ENCODE measurements around the gene KCNK18. TPM values are rescaled to one million over a fixed set of nuclear protein-coding genes. Genes with fewer than 3 reads are reported as not detected.
"Not testable (repeated sequence)": the region's sequence is repeated elsewhere in the genome, so short reads cannot be mapped to it uniquely, and the experiment has no call there.

Gene KCNK18
- total RNA-seq, 1 donor from 2014 or later, result not detected

DNA sequence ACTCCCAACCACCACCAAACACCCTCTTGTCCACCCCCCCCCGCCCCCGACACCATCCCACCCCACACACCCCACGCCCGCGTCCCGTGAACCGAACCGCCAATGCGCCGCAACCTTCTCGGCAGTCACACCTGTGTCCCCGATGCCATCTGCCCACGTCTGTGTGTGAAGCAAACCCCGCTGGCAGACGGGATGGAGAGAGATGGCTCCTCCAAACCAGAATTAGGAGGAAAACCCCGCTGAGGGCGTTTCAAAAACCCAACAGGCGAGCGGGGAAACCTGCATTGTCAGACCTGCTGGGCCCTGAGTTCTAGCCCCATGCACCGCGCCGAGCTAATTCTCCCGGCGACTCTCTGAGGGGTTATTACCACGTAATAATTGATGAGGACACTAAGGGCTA is 28.6 kb upstream of the KCNK18 start:
- DNase-seq (ENCODE audit: low spot score) (no peak), ATAC-seq (no peak)
- intact Hi-C loops (cut with DNase I), result no loop called here

DNA sequence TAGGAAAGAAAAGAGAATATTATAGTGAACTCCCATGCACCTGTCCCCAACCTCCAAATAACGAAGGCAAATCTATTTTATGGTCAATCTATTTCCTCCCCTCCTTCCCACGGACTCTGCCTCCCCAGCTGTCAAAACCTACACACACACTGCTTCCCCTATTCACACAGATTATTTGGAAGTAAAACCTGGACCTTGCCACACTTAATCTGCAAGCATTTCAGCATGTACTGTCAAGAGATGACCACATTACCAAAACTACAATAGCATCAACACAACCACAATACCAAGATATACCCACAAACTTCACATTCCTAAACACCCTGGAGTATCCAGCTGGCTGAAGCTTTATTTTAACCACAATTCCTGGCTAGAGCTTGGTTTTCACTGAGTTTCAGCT is 27.8 kb upstream of the KCNK18 start:
- intact Hi-C loops (cut with DNase I), result no loop called here
- DNase-seq (ENCODE audit: low spot score) (no peak), ATAC-seq (no peak)

DNA sequence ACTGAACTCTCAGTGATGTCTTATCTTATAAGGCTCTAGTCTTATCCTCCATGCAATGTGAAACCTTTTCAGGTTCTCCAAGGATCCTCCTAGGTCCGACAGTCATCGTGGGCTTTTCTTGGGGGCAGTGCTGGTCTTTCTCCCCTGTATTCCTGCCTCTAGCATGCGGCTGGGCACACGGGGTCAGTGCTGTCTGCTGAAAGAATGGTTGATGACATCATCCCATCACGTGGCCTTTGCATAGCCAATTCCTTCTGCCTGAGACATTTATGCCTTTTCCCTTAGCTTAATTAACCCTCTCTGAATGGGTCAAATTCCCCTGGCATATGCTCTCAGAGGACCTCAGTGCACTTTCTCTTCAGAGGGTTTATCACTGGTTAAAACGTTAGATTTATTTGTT is 27.0 kb upstream of the KCNK18 start:
- intact Hi-C loops (cut with DNase I), result loop anchor here (5.0 kb wide), 1 partner anchor 373 kb away; no protein-coding TSS in a partner anchor
- DNase-seq (ENCODE audit: low spot score) (no peak), ATAC-seq (no peak)

DNA sequence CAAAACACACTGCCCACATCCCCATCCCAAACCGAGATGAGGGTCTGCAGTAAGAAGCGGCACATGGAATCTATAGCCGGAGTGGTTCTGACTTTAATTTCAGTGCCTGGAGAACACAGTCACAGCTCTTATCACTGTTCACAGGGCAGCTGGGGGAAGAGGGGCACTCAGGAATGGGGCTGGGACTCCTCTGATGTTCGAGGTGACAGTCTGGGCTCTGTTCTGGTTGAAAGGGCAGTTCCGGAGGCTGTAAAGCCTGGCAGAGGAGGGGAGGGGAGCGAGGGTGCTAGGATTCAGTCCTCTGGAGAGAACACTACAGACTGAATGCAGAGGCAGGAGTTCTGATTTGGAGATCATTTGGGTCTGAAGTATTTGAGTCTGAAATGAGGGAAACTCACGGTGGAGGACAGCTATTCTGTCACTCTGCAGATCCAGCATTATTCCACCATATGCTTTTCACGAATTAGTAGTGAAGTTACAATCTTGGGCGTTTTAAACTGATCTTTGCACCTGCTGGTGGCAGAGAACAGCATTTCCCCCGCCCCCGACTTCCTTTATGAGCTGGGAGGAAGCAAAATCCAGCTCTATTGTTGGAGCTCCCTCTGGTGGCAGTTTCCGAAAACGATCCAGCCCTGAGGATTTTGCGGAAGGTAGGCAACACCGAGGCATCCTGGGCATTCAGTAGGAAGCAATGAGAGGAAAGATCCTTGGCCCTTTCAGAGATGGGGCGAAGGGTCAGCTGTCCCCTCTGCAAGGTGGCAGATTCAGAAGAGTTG is 22.7 kb upstream of the KCNK18 start:
- intact Hi-C loops (cut with DNase I), result loop anchor here (5.0 kb wide), 1 partner anchor 377 kb away; no protein-coding TSS in a partner anchor
- peak; percentile 88 for DNase-seq (ENCODE audit: low spot score)

DNA sequence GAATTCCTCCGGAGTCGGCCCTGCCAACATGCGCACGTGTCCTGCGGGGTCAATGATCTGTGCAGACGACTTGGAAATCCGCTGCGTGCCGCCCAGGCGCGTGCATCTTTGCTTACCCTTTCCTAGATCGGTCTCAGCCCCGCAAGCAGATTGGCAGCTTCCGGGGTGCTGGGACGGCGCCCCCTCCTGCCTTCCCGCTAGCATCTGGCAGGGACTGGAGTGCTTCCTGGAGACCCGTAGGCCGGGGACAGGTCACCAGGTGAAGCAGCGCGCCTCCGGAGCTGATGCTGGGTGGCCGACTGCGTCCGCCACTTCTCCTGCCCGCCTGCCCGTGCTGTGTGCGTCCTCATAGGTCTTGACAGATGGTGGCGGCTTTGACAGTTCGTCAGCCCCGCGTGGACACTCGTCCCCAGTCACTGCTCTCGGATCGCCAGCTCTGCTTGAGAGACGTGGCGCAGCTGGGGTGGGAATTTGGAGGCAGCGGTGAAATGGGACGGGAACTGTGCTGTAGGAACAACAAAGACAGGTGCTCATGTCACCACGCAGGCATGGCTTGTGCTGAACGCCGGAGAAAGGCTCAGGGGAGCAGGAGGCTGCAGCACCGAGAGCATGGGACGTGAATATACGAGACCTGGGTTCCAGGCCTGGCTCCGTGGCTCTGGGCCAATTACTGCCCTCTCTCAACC is 21.9 kb upstream of the KCNK18 start:
- intact Hi-C loops (cut with DNase I), result no loop called here
- ATAC-seq, result peak; percentile 60
- peak; percentile 62 for DNase-seq (ENCODE audit: low spot score)

More for the DNA sequence above, 22.7 kb upstream of the KCNK18 start:
- peak; percentile 89 for ATAC-seq

DNA sequence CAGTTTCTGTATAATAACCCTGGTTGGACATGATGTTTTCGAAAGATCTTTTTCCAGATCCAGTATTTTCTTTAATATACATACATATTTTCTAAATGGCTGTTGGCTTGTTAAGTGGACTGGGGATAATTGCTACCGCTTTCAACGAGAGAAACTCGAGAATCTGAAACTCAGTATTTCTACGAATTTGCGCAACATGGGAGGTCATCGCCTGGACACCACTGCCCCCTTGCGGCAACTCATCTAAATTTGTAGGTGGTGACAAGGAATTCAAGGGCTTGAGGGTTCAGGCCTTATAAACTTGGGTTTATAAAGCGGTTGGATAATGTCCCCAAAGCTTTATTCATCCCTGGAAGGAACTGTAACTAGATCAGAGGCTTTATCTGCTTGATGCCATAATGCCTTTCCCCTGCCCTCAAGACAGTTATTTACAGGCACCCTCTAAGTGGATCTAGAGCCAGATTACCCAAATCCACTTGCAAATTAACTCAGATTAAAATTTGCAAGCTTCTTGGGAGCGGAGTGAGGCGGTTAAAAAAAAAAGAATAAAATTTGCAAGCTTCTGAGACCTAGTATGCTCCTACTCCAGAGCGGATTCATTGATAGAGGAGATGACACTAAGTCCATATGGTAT is 21.3 kb upstream of the KCNK18 start:
- intact Hi-C loops (cut with DNase I), result no loop called here
- DNase-seq (ENCODE audit: low spot score), result peak; percentile 91
- ATAC-seq, result peak; percentile 75

DNA sequence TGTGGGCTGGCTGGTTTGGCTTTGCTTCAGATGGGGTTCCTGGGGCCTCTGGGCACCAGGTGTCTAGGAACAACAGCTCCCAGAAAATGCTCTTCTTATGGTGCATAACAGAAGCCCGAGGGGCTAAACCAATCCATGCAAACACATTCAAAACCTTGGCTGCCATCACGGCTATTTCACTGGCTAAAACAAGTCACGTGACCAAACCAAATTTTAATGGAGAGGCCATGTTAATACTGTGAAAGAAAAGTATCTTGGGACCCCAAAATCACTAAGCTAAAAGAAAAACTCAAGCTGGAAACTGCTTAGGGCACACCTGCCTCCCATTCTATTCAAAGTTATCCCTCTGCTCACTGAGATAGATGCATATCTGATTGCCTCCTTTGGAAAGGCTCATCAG is 19.1 kb upstream of the KCNK18 start:
- no peak for DNase-seq (ENCODE audit: low spot score)
- no peak for ATAC-seq
- intact Hi-C loops (cut with DNase I), result no loop called here

DNA sequence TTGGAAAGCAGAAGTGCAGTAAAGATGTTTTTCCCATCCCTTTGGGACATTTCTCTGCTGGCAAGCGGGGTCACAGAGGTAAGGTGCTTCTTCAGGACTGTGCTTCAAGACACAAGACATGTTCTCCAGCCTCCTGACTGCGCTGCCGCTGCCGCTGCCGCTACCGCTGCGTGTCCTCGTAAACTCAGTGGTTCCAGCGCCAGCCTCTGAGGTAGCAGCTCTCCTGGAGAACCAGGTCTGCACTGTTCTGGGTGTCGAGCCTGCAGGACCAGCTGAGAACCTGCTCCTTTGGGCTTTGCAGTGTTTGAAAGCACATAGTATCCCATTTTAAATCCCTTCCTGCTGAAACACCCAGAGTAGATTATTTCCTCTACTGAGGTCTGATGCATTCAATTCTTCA is 13.0 kb upstream of the KCNK18 start:
- DNase-seq (ENCODE audit: low spot score), result no peak
- intact Hi-C loops (cut with DNase I), result no loop called here
- ATAC-seq, result no peak

DNA sequence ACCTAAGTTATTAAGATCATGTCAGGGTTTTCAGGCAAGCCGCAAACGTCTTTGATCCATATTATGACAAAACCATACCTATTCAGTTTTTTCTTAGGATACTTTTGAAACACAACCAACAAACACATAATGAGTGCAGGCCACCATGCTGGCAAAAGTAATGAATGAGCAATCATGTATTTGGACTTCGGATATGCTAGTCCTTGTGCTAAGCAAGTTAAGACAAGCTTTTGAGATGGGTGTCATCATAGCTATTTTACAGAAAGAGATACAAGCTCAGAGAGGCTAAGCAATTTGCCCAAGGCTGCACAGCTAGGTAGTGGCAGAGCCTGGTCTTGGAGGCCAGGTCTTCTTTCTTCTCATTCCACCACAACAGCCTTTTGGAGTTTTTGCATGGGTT is 12.5 kb upstream of the KCNK18 start:
- ATAC-seq, result no peak
- intact Hi-C loops (cut with DNase I), result no loop called here
- DNase-seq (ENCODE audit: low spot score), result no peak

DNA sequence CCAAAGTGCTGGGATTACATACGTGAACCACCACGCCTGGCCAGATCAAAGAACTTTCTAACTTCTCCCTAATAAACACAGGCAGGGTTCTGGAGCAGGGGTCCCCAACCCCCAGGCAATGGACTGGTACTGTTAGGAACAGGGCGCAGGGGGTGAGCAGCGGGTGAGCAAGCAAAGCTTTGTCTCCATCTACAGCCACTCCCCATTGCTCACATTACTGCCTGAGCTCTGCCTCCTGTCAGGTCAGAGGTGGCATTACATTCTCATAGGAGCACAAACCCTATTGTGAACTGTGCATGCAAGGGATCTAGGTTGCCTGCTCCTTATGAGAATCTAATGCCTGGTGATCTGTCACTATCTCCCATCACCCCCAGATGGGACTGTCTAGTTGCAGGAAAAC is 11.5 kb upstream of the KCNK18 start:
- ATAC-seq; DNase-seq (ENCODE audit: low spot score); intact Hi-C loops (cut with DNase I): not testable (repeated sequence)

DNA sequence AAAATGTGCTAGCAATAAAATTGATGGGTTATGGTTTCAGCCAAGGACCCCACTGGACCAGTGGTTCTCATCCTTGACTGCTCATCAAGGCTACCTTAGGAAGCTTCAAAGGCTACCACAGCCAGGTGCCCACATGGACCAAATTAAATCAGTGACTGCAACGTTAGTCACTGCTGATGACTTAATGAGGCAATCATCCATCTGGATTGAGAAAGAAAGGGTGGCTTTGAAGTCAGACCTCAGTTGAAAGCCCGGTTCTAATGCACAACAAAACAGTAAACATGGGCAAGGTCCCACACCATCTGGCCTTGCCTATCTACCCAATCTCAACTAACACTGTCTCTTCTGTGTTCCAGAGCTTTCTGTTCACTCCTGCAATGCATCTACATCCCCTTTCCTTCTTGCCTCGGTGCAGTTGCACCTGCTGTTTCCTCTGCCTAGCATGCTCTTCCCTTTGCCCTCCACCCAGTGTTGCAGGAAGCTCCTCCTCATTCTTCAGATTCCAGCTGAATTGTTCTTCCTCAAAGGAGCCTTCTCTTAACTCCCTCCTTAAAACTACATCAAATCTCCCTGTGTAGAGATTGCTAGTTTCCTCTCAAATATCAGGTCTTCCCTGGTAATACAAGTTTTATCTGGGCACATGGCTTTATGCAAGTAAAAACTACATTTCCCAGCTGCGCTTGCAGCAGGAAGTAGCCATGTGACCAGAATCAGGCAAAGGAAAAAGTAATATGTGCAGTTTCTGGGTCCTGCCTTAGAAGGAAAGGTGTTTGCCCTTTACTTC is 10.3 kb upstream of the KCNK18 start:
- ATAC-seq, result no peak
- DNase-seq (ENCODE audit: low spot score), result no peak

DNA sequence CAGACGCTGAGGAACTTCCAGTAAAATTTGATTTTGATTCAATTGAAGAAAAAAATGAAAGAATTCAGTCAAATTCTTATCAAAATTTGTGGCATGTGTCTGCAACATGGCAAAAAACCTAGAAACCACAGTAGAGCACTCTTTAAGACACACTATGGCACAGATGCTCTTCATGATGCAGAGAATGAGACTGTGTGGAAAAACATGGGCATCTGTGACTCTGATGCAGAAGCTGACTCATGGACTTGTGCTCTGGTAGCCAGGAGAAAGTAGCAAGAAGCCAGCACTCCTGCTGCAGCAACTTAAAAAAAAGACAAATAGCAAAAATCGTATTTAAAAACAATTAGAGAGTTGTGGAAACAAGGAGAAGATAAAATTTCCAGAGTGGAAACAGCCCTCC is 8.9 kb upstream of the KCNK18 start:
- no peak for DNase-seq (ENCODE audit: low spot score)
- intact Hi-C loops (cut with DNase I), result no loop called here
- no peak for ATAC-seq

More for the DNA sequence above, 10.3 kb upstream of the KCNK18 start:
- intact Hi-C loops (cut with DNase I), result no loop called here

DNA sequence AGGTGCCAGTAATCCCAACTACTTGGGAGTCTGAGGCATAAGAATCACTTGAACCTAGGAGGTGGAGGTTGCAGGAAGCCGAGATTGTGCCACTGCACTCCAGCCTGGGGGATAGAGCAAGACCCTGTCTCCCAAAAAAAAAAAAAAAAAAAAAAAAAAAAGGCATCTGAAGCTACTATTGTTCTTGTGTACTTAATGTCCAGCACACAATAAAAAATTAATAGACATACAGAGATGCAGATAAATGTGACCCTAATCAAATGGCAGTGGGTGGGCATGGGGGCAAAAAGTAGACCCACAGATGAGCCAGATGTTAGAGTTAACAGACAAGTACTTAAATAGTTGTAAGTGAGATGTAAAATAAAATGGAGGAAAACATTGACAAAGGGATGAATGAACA is 7.7 kb upstream of the KCNK18 start:
- intact Hi-C loops (cut with DNase I), result no loop called here
- ATAC-seq, result no peak
- DNase-seq (ENCODE audit: low spot score), result no peak

DNA sequence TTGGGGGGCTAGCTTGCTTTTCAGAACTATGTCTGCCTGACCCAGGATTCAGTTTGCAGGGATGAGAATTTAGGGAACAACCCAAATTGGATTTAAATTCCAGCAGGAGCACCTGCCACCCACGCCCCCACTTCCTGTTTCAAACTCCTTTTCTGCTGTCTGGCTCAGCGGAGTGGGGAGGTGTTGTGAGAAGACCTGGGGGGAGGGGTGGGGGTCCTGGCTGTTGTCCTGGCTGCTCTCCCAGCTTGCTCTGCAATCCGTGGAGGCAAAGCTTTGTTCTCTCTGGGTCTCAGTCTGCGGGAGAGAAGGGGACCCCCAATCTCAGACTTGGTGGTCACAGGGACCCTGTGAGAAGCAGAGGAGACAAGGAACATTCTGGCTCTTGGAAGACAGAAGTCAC is 799 bp downstream of the KCNK18 start:
- intact Hi-C loops (cut with DNase I), result no loop called here
- ATAC-seq, result no peak
- no peak for DNase-seq (ENCODE audit: low spot score)

DNA sequence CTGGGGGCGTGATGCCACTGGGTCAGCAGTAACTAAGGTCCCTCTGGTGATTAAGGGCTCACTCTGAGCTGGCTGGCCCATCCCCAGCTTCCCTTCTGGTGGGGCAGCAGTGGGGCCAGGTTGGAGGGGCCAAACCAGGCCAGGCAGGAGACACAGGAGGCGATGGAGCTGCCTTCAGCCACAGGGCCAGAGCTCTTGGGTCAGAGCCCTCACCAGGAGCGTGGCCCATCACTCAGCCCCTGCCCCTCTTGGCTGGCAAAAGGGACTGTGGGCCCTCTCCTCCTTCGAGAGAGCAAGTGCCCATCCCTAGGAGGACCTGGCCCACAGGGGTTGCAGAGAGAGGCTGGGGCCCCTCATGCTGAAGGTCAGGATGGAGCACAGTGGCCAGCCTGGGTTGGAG is 4.5 kb downstream of the KCNK18 start:
- intact Hi-C loops (cut with DNase I), result no loop called here
- ATAC-seq (no peak), DNase-seq (ENCODE audit: low spot score) (no peak)

DNA sequence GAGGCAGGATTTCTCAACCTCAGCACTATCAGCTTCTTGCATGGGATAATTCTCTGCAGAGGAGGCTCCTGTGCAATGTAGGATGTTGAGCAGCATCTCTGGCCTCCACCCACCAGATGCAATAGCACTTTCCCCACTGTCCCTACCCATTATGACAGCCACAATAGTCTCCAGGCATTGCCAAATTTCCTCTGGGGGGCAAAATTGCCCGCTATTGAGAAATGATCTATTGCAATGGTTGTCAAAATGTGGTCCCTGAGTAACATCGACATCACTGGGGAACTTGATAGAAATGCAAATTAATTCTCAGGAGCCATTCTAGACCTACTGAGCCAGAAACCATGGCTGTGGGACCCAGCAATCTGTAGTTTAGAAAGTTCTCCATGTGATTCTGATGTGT is 7.0 kb downstream of the KCNK18 start:
- ATAC-seq (no peak), DNase-seq (ENCODE audit: low spot score) (no peak)
- intact Hi-C loops (cut with DNase I), result no loop called here

DNA sequence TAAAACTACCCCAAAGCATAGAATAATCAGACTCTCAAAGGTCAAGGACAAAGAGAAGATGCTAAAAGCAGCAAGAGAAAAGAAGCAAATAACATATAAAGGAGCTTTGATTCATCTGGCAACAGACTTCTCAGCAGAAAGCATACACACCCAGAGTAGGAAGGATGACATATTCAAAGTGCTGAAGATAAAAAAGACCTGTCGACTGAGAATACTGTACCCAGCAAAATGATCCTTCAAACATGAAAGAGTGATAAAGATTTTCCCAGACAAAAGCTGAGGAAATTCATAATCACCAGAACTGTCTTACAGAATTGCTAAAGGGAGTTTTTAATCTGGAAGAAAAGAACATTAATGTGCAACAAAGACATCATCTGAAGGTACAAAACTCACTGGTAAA is 14.9 kb downstream of the KCNK18 start:
- no peak for DNase-seq (ENCODE audit: low spot score)
- no peak for ATAC-seq
- intact Hi-C loops (cut with DNase I), result no loop called here

DNA sequence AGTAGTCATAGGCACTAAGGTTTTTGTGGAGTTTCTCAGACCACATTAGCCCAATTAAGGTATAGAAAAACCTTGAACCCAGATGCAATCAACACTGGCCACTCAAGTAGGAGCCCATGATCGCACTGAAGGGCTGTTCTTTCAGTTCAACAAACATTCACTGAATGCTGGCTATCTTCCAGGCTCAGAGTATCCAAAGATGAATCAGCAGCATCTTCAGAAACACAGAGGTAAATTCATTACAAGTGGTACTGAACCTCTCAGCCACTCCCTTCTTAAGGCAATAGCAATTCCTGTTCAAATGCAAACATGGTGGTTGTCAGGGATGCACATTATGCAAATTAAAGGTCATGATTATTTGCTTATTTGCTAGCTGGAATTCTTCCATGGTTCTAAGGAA is 17.1 kb downstream of the KCNK18 start:
- DNase-seq (ENCODE audit: low spot score) (no peak), ATAC-seq (no peak)
- intact Hi-C loops (cut with DNase I), result no loop called here

DNA sequence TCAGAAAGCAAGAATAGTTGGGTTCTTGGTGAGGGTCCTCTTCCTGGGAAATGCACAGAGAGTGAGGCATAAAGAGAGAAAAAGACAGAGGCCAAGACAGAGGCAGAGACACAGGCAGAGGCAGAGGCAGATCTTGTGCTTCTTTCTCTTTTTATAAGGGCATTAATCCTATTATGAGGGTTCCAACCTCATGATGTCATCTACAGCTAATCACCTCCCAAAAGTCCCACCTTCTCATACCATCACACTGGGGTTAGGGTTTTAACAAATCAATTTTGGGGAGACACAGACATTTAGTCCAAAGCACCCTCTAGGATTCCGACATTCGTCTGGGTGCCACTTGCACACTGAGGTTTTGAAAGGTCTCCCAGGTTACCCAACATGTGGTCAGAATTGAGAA is 17.8 kb downstream of the KCNK18 start:
- ATAC-seq (no peak), DNase-seq (ENCODE audit: low spot score) (no peak)
- intact Hi-C loops (cut with DNase I), result no loop called here
